SK-N-SH (cell line): Measurements from ENCODE around the gene DPF3. TPM values are rescaled to one million over a fixed set of nuclear protein-coding genes. Genes with fewer than 3 reads are reported as not detected.

Experiments used
- CTCF ChIA-PET: fragments of 300-600, 350-600 bp; formaldehyde crosslinking; extraction: SDS; loops from one replicate; lab custom pipeline; 2021; lab: Yijun Ruan, JAX
- POLR2A ChIA-PET: fragments of 350-600 bp; sonication (Branson Sonifier 250); formaldehyde crosslinking; extraction: SDS; loops from one replicate; lab custom pipeline; 2020; ENCODE audit warnings: antibody characterized with exemption, inconsistent platforms; lab: Yijun Ruan, JAX
- DNase-seq: peaks from one replicate; pipeline ENCODE4 v3.0.0; 2012
- H2AFZ ChIP-seq: fragments of 200-600 bp; sonication (generic); 2 replicates; pipeline ENCODE4 v1.8.1; 2016; ENCODE audit warnings: antibody characterized with exemption, mild to moderate bottlenecking, low read depth
- H3F3A ChIP-seq: fragments of 200-600 bp; sonication (generic); replicated peaks from 2 replicates; pipeline ENCODE3; 2016; ENCODE audit warnings: antibody characterized with exemption, mild to moderate bottlenecking; ENCODE audit not compliant: insufficient read depth
- H3K27ac ChIP-seq, 2 experiments: fragments of 200-500 bp in 1 of 2; fragments of 200-600 bp in 1 of 2; sonication (Bioruptor generic) in 1 of 2; sonication (generic), shearing (Covaris generic) in 1 of 2; 2 replicates each; pipeline versions ENCODE4 v1.5.1 to v1.6.1; 2014 to 2016; ENCODE audit warnings: low read depth in 2 of 2, inconsistent platforms in 1 of 2, low read length in 1 of 2, mild to moderate bottlenecking in 1 of 2, mixed read lengths in 1 of 2
- H3K27me3 ChIP-seq: fragments of 200-600 bp; sonication (generic), shearing (Covaris generic); 2 replicates; pipeline ENCODE4 v1.6.1; 2016; ENCODE audit warnings: mixed run types; ENCODE audit not compliant: insufficient read depth
- H3K36me3 ChIP-seq, 2 experiments: fragments of 200-500 bp in 1 of 2; fragments of 200-600 bp in 1 of 2; sonication (Bioruptor generic) in 1 of 2; sonication (generic) in 1 of 2; replicated peaks in 1 of 2; 2 replicates each; pipeline versions ENCODE3 to v1.5.1; 2014 to 2016; ENCODE audit warnings: low read length in 1 of 2, mild to moderate bottlenecking in 1 of 2; ENCODE audit not compliant: insufficient read depth in 2 of 2, control insufficient read depth in 1 of 2
- H3K4me1 ChIP-seq, 2 experiments: fragments of 200-500 bp in 1 of 2; fragments of 200-600 bp in 1 of 2; sonication (Bioruptor generic) in 1 of 2; sonication (generic), shearing (Covaris generic) in 1 of 2; 2 replicates each; pipeline versions ENCODE4 v1.5.1 to v1.6.1; 2014 to 2016; ENCODE audit warnings: low read depth in 1 of 2, low read length in 1 of 2, mixed run types in 1 of 2; ENCODE audit not compliant: insufficient read depth in 2 of 2, control insufficient read depth in 1 of 2
- H3K4me2 ChIP-seq: fragments of 200-600 bp; sonication (generic), shearing (Covaris generic); 2 replicates; pipeline ENCODE4 v1.6.1; 2017; ENCODE audit warnings: mixed run types
- H3K4me3 ChIP-seq, 2 experiments: fragments of 200-500 bp in 1 of 2; fragments of 200-600 bp in 1 of 2; sonication (Bioruptor generic) in 1 of 2; sonication (generic), shearing (Covaris generic) in 1 of 2; 2 replicates each; pipeline versions ENCODE4 v1.5.1 to v1.8.1; 2014 to 2016; ENCODE audit warnings: low read depth in 2 of 2, inconsistent platforms in 1 of 2, low read length in 1 of 2, mild to moderate bottlenecking in 1 of 2, mixed read lengths in 1 of 2, moderate library complexity in 1 of 2
- H3K79me2 ChIP-seq: fragments of 200-600 bp; sonication (generic); 2 replicates; pipeline ENCODE4 v1.8.1; 2017; ENCODE audit warnings: mild to moderate bottlenecking; ENCODE audit not compliant: insufficient read depth
- H3K9ac ChIP-seq: fragments of 200-600 bp; sonication (generic); 2 replicates; pipeline ENCODE4 v1.6.1; 2017; ENCODE audit warnings: mixed run types
- H3K9me2 ChIP-seq: fragments of 200-600 bp; sonication (generic); 2 replicates; pipeline ENCODE4 v1.6.1; 2017; ENCODE audit warnings: mixed run types
- H3K9me3 ChIP-seq: fragments of 200-600 bp; sonication (generic); 2 replicates; pipeline ENCODE4 v1.6.1; 2017; ENCODE audit warnings: mixed run types, mild to moderate bottlenecking, moderate library complexity
- H4K20me1 ChIP-seq: fragments of 200-600 bp; sonication (generic); 2 replicates; pipeline ENCODE4 v1.6.1; 2017; ENCODE audit warnings: mild to moderate bottlenecking, mixed run types; ENCODE audit not compliant: insufficient read depth
- CTCF ChIP-seq: fragments of 200-600 bp; sonication (generic); IDR thresholded peaks from 2 replicates; pipeline ENCODE4 v1.6.1; 2017; ENCODE audit warnings: antibody characterized with exemption, mild to moderate bottlenecking, moderate library complexity
- ELF1 ChIP-seq: IDR thresholded peaks from 2 replicates; pipeline ENCODE4 v1.4.0; 2012
- EP300 ChIP-seq, 2 experiments: IDR thresholded peaks; 2 replicates each; pipeline versions ENCODE4 v1.4.0 to v1.6.1; 2012; ENCODE audit warnings: borderline replicate concordance in 1 of 2, low read depth in 1 of 2, low read length in 1 of 2
- NRF1 ChIP-seq: IDR thresholded peaks from 2 replicates; pipeline ENCODE4 v1.6.1; 2012; ENCODE audit warnings: low read depth, mild to moderate bottlenecking, low read length
- RXRA ChIP-seq: IDR thresholded peaks from 2 replicates; pipeline ENCODE4 v1.4.0; 2012; ENCODE audit warnings: low read depth, mild to moderate bottlenecking, borderline replicate concordance
- TAF1 ChIP-seq: IDR thresholded peaks from 2 replicates; pipeline ENCODE4 v1.6.1; 2012; ENCODE audit warnings: low read depth, mild to moderate bottlenecking, low read length, moderate library complexity, borderline replicate concordance
- TCF12 ChIP-seq: IDR thresholded peaks from 2 replicates; pipeline ENCODE4 v1.4.0; 2012
- USF1 ChIP-seq: IDR thresholded peaks from 2 replicates; pipeline ENCODE4 v1.4.0; 2012; ENCODE audit warnings: low read depth, borderline replicate concordance
- USF2 ChIP-seq: fragments of 150-350 bp; IDR thresholded peaks from 2 replicates; pipeline ENCODE4 v1.6.1; 2017; ENCODE audit warnings: antibody characterized with exemption, low read length, low read depth, borderline replicate concordance
- YY1 ChIP-seq: IDR thresholded peaks from 2 replicates; pipeline ENCODE4 v1.4.0; 2012; ENCODE audit warnings: low read depth, mild to moderate bottlenecking
- ZBTB33 ChIP-seq: IDR thresholded peaks from 2 replicates; pipeline ENCODE4 v1.4.0; 2012; ENCODE audit warnings: low read depth, borderline replicate concordance
- WGBS: methylation state at CpG from one replicate; pipeline ENCODE4 v1.1.6; 2017; ENCODE audit warnings: low lambda C conversion rate; 5-methylcytosine and 5-hydroxymethylcytosine counted together
- polyA plus RNA-seq, 3 experiments: library from polyadenylated mRNA; depleted of rRNA; stranded (reverse); fragments of >200 nt; gene quantifications; 2 replicates each; pipeline ENCODE4 v1.2.3, GENCODE V29; 2012

The DPF3 gene
- polyA plus RNA-seq, 1 of the 3 experiments (the other 2 are of a cell fraction): 2.8 TPM

GRCh38 chr14:72809063-72809462 lies 84.8 kb downstream of the DPF3 start (continued):
- TF ChIP-seq USF2 (no peak), TCF12 (no peak), ELF1 (no peak)

- WGBS: 58% methylated on average over 4 of the region's 4 CpGs
- H4K20me1 ChIP-seq: no peaks in the 10 kb centered on the region
- peaks cover 0 to 12% of the 10 kb centered on the region in 2 experiments; a peak in 1 of 4 replicates for H3K4me1 ChIP-seq
- POLR2A ChIA-PET: no interaction called here
- H3F3A ChIP-seq: no peaks in the 10 kb centered on the region
- H3K4me2 ChIP-seq: no peak overlapping the region
- TF ChIP-seq YY1 (no peak), USF2 (no peak), EP300 (IDR thresholded peaks at IDR 0.05; ENCODE audit: borderline replicate concordance in 1 of 2, low read depth in 1 of 2, low read length in 1 of 2) (no peak), TAF1 (no peak), USF1 (no peak), CTCF (no peak), ZBTB33 (no peak), NRF1 (no peak), RXRA (no peak)
- no peaks in the 10 kb centered on the region for H3K27me3 ChIP-seq
- no peaks in the 10 kb centered on the region for H3K36me3 ChIP-seq
- H3K9ac ChIP-seq: no peak overlapping the region
- H3K27ac ChIP-seq: no peak overlapping the region
- no peaks in the 10 kb centered on the region for H3K9me2 ChIP-seq
- no peaks in the 10 kb centered on the region for H3K9me3 ChIP-seq
- H3K4me3 ChIP-seq: no peak overlapping the region
- no peaks in the 10 kb centered on the region for H3K79me2 ChIP-seq
- CTCF ChIA-PET: interaction anchor here (1.3 to 1.5 kb wide), 2 partner anchors 10 to 292 kb away, joined by 3 to 5 read pairs; no protein-coding TSS in a partner anchor
- no peak overlapping the region for H2AFZ ChIP-seq
- DNase-seq: no peak
Observed at GRCh38 chr14:72808564-72808963, 85.3 kb downstream of the DPF3 start.
